Liver (tissue), 2 donors: ENCODE results near the gene GNG3.

Experiments used
- CTCF ChIP-seq: fragments of 150-350 bp; IDR thresholded peaks from 2 replicates; pipeline ENCODE4 v1.5.1; 2017; ENCODE audit warnings: improper control_type of control experiment, low read depth, low read length; ENCODE audit not compliant: missing input control
- REST ChIP-seq: IDR thresholded peaks from 2 replicates; pipeline ENCODE4 v1.6.1; 2016; ENCODE audit warnings: antibody characterized with exemption, mild to moderate bottlenecking
- donor health status: healthy.

- TF ChIP-seq CTCF (no peak), REST (no peak)
Measured at GRCh38 chr11:62719302-62719978, 12.0 kb downstream of the GNG3 start.
